ENCODE results near the gene KCNK2.

Gene KCNK2

GRCh38 chr1:215095524-215095923, 13.0 kb downstream of the KCNK2 start:
- no peak for DNase-seq (ENCODE audit: low spot score)

- DNase-seq (ENCODE audit: low spot score): no peak
Observed at GRCh38 chr1:215101511-215101910, 19.0 kb downstream of the KCNK2 start.

GRCh38 chr1:215104283-215104682, 21.7 kb downstream of the KCNK2 start:
- no peak for DNase-seq (ENCODE audit: low spot score)

GRCh38 chr1:215106067-215106466, 23.5 kb downstream of the KCNK2 start:
- no peak for DNase-seq (ENCODE audit: low spot score)

- no peak for DNase-seq (ENCODE audit: low spot score)
Observed at GRCh38 chr1:215109171-215109570, 26.6 kb downstream of the KCNK2 start.

- DNase-seq (ENCODE audit: low spot score): no peak
Observed at GRCh38 chr1:215111916-215112315, 29.4 kb downstream of the KCNK2 start.

GRCh38 chr1:215113776-215114153, 31.2 kb downstream of the KCNK2 start:
- no peak for DNase-seq (ENCODE audit: low spot score)

GRCh38 chr1:215114154-215114933, 31.8 kb downstream of the KCNK2 start:
- DNase-seq (ENCODE audit: low spot score): no peak

GRCh38 chr1:215115760-215116159, 33.2 kb downstream of the KCNK2 start:
- DNase-seq (ENCODE audit: low spot score): no peak

GRCh38 chr1:215118081-215118480, 35.5 kb downstream of the KCNK2 start:
- no peak for DNase-seq (ENCODE audit: low spot score)

GRCh38 chr1:215119056-215119455, 36.5 kb downstream of the KCNK2 start:
- no peak for DNase-seq (ENCODE audit: low spot score)

- DNase-seq (ENCODE audit: low spot score): no peak
Observed at GRCh38 chr1:215119719-215120365, 37.3 kb downstream of the KCNK2 start.

- no peak for DNase-seq (ENCODE audit: low spot score)
Observed at GRCh38 chr1:215128504-215128903, 46.0 kb downstream of the KCNK2 start.

- no peak for DNase-seq (ENCODE audit: low spot score)
Observed at GRCh38 chr1:215131291-215131690, 48.8 kb downstream of the KCNK2 start.

GRCh38 chr1:215132156-215132555, 49.6 kb downstream of the KCNK2 start:
- no peak for DNase-seq (ENCODE audit: low spot score)

GRCh38 chr1:215133532-215133931, 51.0 kb downstream of the KCNK2 start:
- DNase-seq (ENCODE audit: low spot score): no peak

GRCh38 chr1:215137985-215138384, 55.4 kb downstream of the KCNK2 start:
- no peak for DNase-seq (ENCODE audit: low spot score)

- DNase-seq (ENCODE audit: low spot score): no peak
Observed at GRCh38 chr1:215140135-215140534, 57.6 kb downstream of the KCNK2 start.

- no peak for DNase-seq (ENCODE audit: low spot score)
Observed at GRCh38 chr1:215141460-215141859, 58.9 kb downstream of the KCNK2 start.

GRCh38 chr1:215143497-215143896, 61.0 kb downstream of the KCNK2 start:
- no peak for DNase-seq (ENCODE audit: low spot score)

- no peak for DNase-seq (ENCODE audit: low spot score)
Observed at GRCh38 chr1:215146240-215146975, 63.9 kb downstream of the KCNK2 start.

GRCh38 chr1:215147024-215147423, 64.5 kb downstream of the KCNK2 start:
- DNase-seq (ENCODE audit: low spot score): no peak
